ENCODE results near the gene RBKS. TPM values are rescaled to one million over a fixed set of nuclear protein-coding genes. Genes with fewer than 3 reads are reported as not detected.
A peak's percentile ranks its signal among the peaks of the same experiment; 100 is the strongest.

RBKS gene
- total and polyA plus RNA-seq, 2 of the 13 experiments (the other 11 are each of a cell fraction or from before 2014, with no cell fraction given) = 7.7 to 8.3 TPM

- TF ChIP-seq PBX2 (CRISPR knock-in tag; IDR thresholded peaks at IDR 0.05) = no peak
- TF ChIP-seq RCOR2 (CRISPR knock-in tag; IDR thresholded peaks at IDR 0.05) = no peak
- TF ChIP-seq MIER3 (CRISPR knock-in tag; IDR thresholded peaks at IDR 0.05; ENCODE audit: borderline replicate concordance) = peak; percentile 18; the same call in 1 of the 2 replicates
- TF ChIP-seq ZNF232 (CRISPR knock-in tag; IDR thresholded peaks at IDR 0.05; ENCODE audit: borderline replicate concordance) = no peak; the same call in 1 of the 2 replicates
- TF ChIP-seq, protein P1, sequence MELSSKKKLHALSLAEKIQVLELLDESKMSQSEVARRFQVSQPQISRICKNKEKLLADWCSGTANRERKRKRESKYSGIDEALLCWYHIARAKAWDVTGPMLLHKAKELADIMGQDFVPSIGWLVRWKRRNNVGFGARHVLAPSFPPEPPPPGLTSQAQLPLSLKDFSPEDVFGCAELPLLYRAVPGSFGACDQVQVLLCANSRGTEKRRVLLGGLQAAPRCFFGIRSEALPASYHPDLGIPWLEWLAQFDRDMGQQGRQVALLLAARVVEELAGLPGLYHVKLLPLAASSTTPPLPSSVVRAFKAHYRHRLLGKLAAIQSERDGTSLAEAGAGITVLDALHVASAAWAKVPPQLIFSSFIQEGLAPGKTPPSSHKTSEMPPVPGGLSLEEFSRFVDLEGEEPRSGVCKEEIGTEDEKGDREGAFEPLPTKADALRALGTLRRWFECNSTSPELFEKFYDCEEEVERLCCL (CRISPR knock-in tag; IDR thresholded peaks at IDR 0.05; ENCODE audit: borderline replicate concordance) = no peak
- no peak for TF ChIP-seq ZNF446 (CRISPR knock-in tag; IDR thresholded peaks at IDR 0.05)
- TF ChIP-seq RAD21 (CRISPR knock-in tag; IDR thresholded peaks at IDR 0.05) = peak; percentile 10; the same call in 1 of the 2 replicates
- TF ChIP-seq SALL2 (CRISPR knock-in tag; IDR thresholded peaks at IDR 0.05) = no peak
- TF ChIP-seq, protein P2, sequence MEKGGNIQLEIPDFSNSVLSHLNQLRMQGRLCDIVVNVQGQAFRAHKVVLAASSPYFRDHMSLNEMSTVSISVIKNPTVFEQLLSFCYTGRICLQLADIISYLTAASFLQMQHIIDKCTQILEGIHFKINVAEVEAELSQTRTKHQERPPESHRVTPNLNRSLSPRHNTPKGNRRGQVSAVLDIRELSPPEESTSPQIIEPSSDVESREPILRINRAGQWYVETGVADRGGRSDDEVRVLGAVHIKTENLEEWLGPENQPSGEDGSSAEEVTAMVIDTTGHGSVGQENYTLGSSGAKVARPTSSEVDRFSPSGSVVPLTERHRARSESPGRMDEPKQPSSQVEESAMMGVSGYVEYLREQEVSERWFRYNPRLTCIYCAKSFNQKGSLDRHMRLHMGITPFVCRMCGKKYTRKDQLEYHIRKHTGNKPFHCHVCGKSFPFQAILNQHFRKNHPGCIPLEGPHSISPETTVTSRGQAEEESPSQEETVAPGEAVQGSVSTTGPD (CRISPR knock-in tag; IDR thresholded peaks at IDR 0.05) = no peak
- TF ChIP-seq ZNF660 (CRISPR knock-in tag; IDR thresholded peaks at IDR 0.05; ENCODE audit: borderline replicate concordance, low read depth) = no peak
- TF ChIP-seq PRPF4 (IDR thresholded peaks at IDR 0.05; ENCODE audit: low read depth, low read length, poor library complexity, severe bottlenecking) = peak; percentile 96
- no peak for TF ChIP-seq XBP1 (CRISPR knock-in tag; IDR thresholded peaks at IDR 0.05)
- no peak for TF ChIP-seq ZNF841 (CRISPR knock-in tag; IDR thresholded peaks at IDR 0.05; ENCODE audit: borderline replicate concordance)
- no peak for TF ChIP-seq PRMT3 (CRISPR knock-in tag; IDR thresholded peaks at IDR 0.05; ENCODE audit: borderline replicate concordance, low read depth)
- peak; percentile 25; the same call in 1 of the 2 replicates for TF ChIP-seq HDAC1 (CRISPR knock-in tag; IDR thresholded peaks at IDR 0.05)
- peak; percentile 58 for TF ChIP-seq ZBTB42 (CRISPR knock-in tag; IDR thresholded peaks at IDR 0.05)
- TF ChIP-seq, protein P3, sequence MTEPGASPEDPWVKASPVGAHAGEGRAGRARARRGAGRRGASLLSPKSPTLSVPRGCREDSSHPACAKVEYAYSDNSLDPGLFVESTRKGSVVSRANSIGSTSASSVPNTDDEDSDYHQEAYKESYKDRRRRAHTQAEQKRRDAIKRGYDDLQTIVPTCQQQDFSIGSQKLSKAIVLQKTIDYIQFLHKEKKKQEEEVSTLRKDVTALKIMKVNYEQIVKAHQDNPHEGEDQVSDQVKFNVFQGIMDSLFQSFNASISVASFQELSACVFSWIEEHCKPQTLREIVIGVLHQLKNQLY (CRISPR knock-in tag; IDR thresholded peaks at IDR 0.05) = no peak
- TF ChIP-seq, protein P4, sequence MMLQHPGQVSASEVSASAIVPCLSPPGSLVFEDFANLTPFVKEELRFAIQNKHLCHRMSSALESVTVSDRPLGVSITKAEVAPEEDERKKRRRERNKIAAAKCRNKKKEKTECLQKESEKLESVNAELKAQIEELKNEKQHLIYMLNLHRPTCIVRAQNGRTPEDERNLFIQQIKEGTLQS (CRISPR knock-in tag; IDR thresholded peaks at IDR 0.05) = no peak; the same call in 1 of the 2 replicates
- TF ChIP-seq ZNF609 (CRISPR knock-in tag; IDR thresholded peaks at IDR 0.05; ENCODE audit: borderline replicate concordance) = peak; percentile 50; the same call in 1 of the 2 replicates
- no peak for TF ChIP-seq TEAD3 (CRISPR knock-in tag; optimal IDR thresholded peaks at IDR 0.05; ENCODE audit: borderline replicate concordance)
These were observed 137.5 kb downstream of the RBKS start (continued) for GRCh38 chr2:27752551-27753237.

All from HepG2 (cell line).